GM18517 (cell line): ENCODE results near the gene ADIPOQ.
"Not testable (repeated sequence)": the region's sequence is repeated elsewhere in the genome, so short reads cannot be mapped to it uniquely, and the experiment has no call there.

Experiments
- ATAC-seq: cut with Tn5 transposase; IDR thresholded peaks from one replicate; pipeline ENCODE4 v1.9.1; 2021; ENCODE audit warnings: mild to moderate bottlenecking, moderate library complexity; ENCODE audit not compliant: unreplicated experiment

ADIPOQ gene

GRCh38 chr3:186826410-186826975, 16.0 kb upstream of the ADIPOQ start:
- ATAC-seq: no peak

GRCh38 chr3:186826976-186827857, 15.3 kb upstream of the ADIPOQ start:
- ATAC-seq: peak; percentile 65

GRCh38 chr3:186828340-186828739, 14.2 kb upstream of the ADIPOQ start:
- no peak for ATAC-seq

- no peak for ATAC-seq
These were observed 10.7 kb upstream of the ADIPOQ start for GRCh38 chr3:186831798-186832197.

GRCh38 chr3:186832276-186832675, 10.2 kb upstream of the ADIPOQ start:
- ATAC-seq: no peak

GRCh38 chr3:186839874-186840641, 2.5 kb upstream of the ADIPOQ start:
- no peak for ATAC-seq

GRCh38 chr3:186841620-186842019, 890 bp upstream of the ADIPOQ start:
- ATAC-seq: no peak

- ATAC-seq: no peak
These were observed 526 bp downstream of the ADIPOQ start for GRCh38 chr3:186843039-186843432.

- ATAC-seq: no peak
These were observed 2.4 kb downstream of the ADIPOQ start for GRCh38 chr3:186844908-186845307.

GRCh38 chr3:186845756-186846155, 3.2 kb downstream of the ADIPOQ start:
- ATAC-seq: no peak

GRCh38 chr3:186847437-186847836, 4.9 kb downstream of the ADIPOQ start:
- no peak for ATAC-seq

- no peak for ATAC-seq
These were observed 7.0 kb downstream of the ADIPOQ start for GRCh38 chr3:186849374-186849975.

- not testable (repeated sequence) for ATAC-seq
These were observed 9.3 kb downstream of the ADIPOQ start for GRCh38 chr3:186851835-186852234.

- no peak for ATAC-seq
These were observed 10.5 kb downstream of the ADIPOQ start for GRCh38 chr3:186852994-186853393.

- no peak for ATAC-seq
These were observed 11.6 kb downstream of the ADIPOQ start for GRCh38 chr3:186854146-186854545.

GRCh38 chr3:186854954-186855353, 12.4 kb downstream of the ADIPOQ start:
- no peak for ATAC-seq

GRCh38 chr3:186857743-186858142, 15.2 kb downstream of the ADIPOQ start:
- no peak for ATAC-seq

GRCh38 chr3:186865215-186865853, 22.8 kb downstream of the ADIPOQ start:
- ATAC-seq: not testable (repeated sequence)

- not testable (repeated sequence) for ATAC-seq
These were observed 23.6 kb downstream of the ADIPOQ start for GRCh38 chr3:186866095-186866494.

GRCh38 chr3:186869253-186870100, 27.0 kb downstream of the ADIPOQ start:
- ATAC-seq: no peak
